Prostate gland (tissue), 2 donors: ENCODE results near the gene SNRPD1.

ENCODE experiments used
- CTCF ChIP-seq, 4 experiments: fragments of 200-600 bp in 2 of 4; fragments of 450-650 bp in 2 of 4; sonication (generic) in 2 of 4; IDR thresholded peaks; 1 replicate in 3 of 4; 2 replicates in 1 of 4; pipeline ENCODE4 v1.5.1; 2016 to 2019; ENCODE audit warnings: antibody characterized with exemption in 4 of 4, mild to moderate bottlenecking in 2 of 4, moderate library complexity in 2 of 4
- POLR2A ChIP-seq: fragments of 450-650 bp; IDR thresholded peaks from one replicate; pipeline ENCODE4 v1.6.1; 2016; ENCODE audit warnings: antibody characterized with exemption, mild to moderate bottlenecking

- no peak for TF ChIP-seq POLR2A
- TF ChIP-seq CTCF (IDR thresholded peaks at IDR 0.05): no peak
Observed at GRCh38 chr18:21652073-21652472, 40.0 kb downstream of the SNRPD1 start.
